SH-SY5Y (cell line): Measurements from ENCODE around the gene RXRA.

Source experiments
- GATA2 ChIP-seq: IDR thresholded peaks from 2 replicates; pipeline ENCODE4 v1.6.1; 2011; ENCODE audit warnings: mild to moderate bottlenecking, low read depth, low read length
- GATA3 ChIP-seq: IDR thresholded peaks from 2 replicates; pipeline ENCODE4 v1.6.1; 2011; ENCODE audit warnings: low read depth, mild to moderate bottlenecking, low read length, moderate library complexity

RXRA gene

DNA sequence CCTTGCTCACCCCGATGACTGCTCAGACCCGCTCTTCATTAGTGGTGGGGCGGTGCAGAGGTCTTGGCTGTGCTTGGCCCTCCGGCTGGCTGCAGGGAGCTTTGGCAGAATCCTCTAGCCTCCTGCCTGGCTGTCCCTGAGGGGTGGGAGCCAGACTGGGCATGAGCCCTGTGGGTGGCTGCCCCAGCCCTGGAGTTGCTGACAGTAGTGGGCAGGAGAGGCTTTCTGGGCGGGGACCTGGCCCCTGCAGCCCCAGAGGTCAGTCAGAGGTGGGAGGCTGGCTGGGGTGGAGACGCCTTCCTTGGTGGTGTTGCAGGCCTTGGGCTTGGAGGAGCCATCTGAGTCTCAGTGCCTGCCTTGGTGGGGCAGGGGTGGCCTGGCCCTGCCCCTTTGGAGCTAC lies 146.0 kb downstream of the RXRA start:
- TF ChIP-seq GATA2 (no peak), GATA3 (no peak)

DNA sequence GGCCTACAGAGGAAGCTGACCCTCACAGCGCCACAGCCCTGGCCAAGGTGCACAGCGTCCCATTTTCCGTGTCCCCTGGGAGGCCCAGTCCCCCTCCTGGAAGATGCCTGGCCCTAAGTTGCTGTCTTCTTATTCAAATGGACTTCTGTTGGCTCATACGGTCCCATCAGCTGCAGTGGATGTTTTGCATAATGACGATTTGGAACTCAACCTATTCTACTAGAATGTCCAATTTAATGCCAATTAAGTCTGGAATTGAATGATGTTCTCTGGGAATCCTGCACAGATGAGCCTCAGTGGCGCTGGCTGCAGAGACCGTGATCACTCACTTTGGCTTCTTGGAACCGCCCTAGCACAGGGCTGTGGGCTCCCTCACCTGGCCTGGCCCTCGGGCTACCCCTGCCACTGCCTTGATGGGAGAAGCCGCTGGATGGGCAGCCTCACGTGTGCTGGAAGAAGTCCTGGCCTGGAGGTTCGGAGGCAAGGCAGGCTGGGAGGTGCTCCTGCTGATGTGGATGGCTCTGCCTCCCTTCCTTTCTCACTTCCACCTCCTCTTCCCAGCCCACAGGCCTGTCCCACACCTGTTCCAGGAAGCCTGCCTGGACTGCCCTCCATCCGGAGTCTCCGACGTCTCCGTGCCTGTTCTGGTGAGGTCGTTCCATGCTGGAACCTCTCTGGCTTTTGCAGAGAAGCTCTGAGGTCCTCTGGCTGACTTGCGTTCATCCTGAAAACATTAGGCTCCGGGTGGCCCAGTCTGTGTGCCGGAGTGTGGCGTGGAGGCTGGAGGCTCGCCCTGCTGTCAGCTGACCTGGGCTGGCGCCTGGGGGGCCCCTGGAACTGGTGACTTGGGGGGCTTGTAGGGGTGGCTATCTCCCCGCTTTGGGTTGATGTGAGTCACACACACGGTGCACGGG lies 147.1 kb downstream of the RXRA start:
- TF ChIP-seq GATA3 (no peak), GATA2 (no peak)

DNA sequence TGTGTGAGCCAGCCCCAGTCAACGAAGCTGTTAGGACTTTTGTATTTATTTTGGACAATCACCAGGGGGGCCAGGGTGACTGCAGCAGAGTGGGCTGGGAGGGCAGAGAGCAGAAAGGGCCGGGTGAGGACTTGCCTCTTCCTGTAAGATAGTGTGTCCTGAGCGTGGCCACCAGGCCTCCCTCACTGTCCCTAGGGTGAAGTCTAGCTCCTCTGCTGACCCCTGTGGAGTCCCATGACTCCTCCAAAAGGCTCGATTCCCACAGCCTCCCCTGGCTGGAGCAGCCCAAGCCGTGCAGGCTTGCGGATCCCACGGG lies 147.8 kb downstream of the RXRA start:
- TF ChIP-seq GATA3 (no peak), GATA2 (no peak)

DNA sequence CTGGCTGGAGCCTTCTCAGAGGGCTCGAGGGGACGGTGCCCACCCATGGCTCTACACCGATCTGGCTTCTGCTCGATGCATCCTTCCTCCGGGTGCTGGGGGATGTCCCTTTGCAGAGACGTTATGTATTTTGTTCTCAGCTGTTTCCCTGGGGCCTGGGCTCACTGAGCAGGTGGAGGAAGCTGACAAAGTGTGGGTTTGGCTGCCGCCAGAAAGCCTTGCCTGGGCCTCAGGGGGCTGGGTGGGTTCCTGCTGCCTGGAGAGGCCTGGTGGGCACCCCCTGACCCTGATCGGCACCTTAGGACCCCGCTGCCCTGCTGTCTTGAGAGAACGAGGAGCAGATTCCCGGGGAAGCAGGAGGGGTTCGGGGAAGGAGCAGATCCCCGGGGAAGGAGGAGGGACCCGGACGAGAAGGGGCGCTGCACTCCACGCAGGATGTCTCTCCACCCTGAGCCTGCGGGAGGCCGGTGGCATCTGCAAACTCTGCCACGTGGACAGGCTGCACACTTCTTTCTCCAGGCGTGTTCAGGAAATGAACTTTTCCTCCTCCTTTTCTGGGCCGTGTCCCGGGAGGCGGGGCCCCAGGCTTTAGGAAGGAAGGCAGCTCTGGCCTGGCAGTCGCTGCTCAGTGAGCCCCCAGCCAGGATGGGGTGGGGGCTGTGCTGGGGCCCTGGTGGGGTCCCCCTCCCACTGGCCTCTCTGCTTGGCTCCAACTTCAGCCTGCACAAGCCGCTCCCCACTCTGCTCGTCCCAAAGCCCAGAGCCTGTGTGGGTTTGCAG lies 148.9 kb downstream of the RXRA start:
- TF ChIP-seq GATA3 = no peak
- no peak for TF ChIP-seq GATA2

DNA sequence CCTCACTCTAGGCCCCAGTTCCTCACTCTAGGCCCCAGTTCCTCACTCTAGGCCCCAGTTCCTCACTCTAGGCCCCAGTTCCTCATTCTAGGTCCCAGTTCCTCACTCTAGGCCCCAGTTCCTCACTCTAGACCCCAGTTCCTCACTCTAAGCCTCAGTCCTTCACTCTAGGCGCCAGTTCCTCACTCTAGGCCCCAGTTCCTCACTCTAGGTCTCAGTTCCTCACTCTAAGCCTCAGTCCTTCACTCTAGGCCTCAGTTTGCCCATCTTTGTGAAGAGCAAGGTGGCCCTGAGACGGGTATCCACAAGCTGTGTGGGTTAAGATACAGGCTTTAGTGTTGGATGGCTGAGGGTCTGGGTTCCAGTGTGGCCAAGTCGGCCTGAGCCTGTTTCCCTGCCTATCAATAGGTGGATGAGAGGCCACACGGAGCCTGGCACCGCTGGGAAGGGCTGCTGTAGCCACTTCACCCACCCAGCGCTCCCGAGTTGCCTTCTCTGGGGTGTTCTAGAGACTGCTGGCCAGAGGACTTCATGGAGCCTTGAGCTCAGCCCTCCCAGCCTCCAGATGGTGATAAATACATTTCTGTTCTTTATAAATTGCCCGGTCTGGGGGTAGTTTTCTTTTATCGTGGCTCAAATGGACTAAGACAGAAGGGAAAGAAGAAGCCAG lies 150.2 kb downstream of the RXRA start:
- TF ChIP-seq GATA2 = no peak

DNA sequence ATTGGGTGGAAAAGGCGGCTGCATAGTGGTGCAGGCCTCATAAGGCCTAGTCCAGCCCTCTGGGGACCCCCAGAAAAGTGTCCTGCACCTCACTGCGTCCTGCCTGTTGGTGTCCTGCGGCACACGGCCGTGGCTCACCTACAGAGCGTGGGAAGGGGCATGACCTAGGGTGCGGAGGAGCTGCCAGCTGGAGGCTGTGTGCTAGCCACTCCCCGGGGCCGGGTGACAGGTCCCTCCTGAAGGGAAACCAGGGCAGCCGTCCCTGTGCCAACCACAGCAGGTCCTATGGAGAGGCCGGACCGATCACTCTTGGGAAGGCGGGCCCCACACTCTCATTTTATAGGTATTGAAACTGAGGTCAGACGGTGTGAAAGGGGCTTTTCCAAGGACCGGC lies 150.7 kb downstream of the RXRA start:
- no peak for TF ChIP-seq GATA2
- no peak for TF ChIP-seq GATA3

DNA sequence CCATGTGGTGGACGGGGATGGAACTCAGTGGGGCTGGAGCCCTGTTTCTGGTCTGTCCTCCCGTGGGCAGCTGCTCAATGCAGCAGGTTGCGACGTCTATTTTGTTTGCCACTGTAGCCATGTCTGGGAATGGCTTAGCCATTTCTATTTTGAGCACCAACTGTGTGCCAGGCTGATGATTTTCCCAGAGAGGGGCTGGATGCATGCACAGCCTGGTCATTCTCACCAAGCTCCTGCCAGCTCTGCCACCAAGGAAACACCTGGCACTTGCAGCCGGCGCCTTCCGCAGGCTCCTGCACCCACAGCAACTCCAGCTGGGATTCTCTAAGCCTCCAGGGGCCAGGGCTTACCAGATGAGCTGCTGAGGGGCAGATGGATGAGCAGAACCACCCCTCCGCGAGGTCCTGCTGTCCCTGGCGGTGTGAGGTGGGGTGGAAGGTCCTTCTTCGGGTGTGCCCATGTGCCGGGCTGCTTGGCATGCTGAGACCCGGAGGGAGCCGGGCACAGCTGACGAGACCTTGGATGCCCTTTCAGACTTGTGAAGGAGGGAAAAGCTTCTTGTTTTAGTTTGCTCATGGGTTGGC lies 151.2 kb downstream of the RXRA start:
- TF ChIP-seq GATA2 (no peak), GATA3 (no peak)

DNA sequence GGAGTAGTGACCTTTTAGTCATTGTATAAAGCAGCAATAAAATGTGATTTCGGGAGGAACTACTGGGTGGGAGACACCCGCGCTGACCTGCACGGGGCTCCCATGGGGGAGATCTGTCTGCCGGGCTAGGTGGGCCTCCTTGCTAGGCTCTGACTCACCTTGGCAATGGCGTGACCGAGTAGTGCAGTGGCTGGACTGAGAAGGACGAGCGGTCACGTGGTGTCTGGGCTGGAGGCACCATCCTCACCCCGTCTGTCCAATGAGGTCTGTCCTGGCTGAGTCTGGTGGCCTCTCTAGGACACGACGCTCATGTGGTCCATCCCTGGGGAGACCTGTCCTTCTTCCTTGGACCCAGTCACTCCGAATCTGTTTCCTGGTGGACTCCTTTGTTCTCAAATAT lies 151.7 kb downstream of the RXRA start:
- no peak for TF ChIP-seq GATA2
- no peak for TF ChIP-seq GATA3

DNA sequence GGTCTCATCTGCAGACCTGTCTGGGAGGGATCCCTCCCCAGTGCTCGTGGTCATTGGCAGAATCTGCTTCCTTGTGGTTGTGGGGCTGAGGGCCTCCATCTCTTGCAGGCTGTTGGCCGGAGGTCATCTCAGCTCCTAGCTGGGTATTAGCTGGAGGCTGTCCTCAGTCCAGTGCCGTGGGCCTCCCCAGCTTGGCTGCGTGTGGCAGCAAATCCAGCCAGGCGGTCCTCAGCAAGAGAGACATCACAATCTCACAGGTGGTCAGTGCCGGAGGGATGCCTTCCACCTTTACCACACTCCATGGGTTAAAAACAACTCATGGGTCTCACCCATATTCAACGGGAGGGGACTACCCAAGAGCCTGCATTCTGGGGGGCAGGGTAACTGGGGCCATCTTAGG lies 155.5 kb downstream of the RXRA start:
- TF ChIP-seq GATA3 (no peak), GATA2 (no peak)

DNA sequence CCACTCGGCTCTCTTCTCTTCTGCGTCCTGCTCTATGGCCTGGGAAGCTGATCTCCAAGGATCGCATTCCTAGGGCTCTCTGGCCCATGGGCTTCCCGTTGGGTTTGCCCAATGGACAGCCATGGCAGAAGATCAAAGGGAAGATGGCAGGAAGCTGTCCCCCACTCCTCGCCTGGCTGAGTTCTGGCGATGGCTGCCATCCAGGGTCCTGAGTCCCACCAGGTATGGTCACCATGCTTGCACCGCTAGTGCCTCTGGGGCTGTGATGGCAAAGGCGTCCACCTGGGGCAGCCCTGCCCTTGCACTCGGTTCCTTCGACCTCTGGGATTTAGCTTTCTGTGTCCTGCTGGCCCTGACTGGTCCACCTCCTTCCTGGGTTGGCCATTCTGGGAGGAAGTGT lies 156.0 kb downstream of the RXRA start:
- TF ChIP-seq GATA3 = no peak
- TF ChIP-seq GATA2 = no peak

DNA sequence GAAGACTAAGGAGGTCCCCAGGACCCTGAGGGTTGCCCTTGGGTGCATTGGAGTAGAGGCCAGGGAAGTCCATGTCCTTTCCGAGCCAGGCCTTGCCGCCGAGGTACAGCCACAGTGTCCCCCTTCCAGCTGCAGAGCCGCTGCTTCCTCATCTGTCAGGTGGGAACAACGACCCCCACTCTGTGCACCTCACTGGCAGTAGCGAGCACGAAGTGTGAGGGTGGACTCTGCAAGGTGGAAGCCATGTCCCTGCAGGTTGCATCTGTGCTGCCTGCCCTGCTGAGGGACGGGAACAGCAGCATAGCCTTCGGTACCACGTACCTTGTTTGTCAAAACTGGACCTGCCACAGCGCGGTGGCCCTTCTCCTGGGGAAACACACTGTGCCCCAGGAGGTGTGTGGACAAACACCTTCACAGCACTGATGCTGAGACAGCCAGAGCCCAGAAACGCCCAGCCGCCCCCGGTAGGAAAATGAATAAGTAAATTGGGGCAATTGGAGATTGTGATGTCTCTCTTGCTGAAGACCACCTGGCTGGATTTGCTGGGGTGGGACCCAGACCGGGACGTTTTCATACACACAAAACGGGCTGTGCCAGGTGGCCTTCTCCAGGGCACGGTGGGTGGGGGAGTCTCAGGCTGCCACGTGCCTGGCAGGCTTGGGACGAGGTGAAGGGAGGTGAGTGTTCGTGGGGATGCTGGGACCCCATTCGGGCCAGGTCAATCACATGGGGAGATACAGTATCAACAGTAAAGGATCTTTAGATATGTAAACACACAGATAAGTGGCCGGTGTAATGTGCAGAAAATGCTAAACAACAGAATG lies 157.3 kb downstream of the RXRA start:
- TF ChIP-seq GATA2 (no peak), GATA3 (no peak)

DNA sequence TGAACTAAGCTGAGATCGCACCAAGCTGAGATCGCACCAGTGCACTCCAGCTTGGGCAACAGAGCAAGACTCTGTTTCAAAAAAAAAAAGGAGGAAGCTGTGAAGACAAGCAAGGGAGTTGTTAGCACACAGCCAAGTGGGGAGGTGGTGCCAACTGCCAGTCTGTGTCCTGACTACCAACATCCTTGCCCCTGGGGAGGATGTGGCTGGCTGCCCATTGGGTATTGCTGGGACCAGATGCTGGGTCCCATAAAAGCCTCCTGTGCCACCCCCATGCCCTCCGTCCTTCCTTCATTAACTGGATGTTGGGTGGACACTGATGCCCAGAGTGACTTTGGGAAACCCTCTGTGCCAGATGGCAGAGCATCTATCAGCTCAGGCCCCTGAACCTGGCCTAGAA lies 158.2 kb downstream of the RXRA start:
- TF ChIP-seq GATA3 = no peak
- TF ChIP-seq GATA2 = no peak

DNA sequence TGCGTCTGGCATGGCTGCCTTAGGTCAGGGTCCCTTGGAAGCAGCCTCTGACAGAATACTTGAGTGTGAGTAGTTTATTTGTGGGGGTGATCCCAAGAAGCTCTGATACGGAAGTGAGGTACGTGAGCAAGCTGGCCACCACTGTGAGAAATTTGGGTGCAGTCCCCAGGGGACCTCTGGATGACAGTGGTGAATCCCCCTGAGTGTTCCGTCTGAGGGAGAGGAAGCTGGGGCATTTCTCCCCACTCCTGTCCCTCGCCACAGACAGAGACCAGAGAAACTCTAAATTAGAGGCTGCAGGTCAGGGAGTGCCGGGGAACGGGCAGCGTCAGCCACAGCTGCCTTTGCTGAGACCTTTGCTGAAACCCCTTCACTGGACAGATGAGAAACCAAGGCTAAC lies 159.4 kb downstream of the RXRA start:
- TF ChIP-seq GATA2 = no peak
- TF ChIP-seq GATA3 = no peak
